Measurements from ENCODE around the gene SEC14L5.
"Not testable (repeated sequence)": the region's sequence is repeated elsewhere in the genome, so short reads cannot be mapped to it uniquely, and the experiment has no call there.

The SEC14L5 gene

DNA sequence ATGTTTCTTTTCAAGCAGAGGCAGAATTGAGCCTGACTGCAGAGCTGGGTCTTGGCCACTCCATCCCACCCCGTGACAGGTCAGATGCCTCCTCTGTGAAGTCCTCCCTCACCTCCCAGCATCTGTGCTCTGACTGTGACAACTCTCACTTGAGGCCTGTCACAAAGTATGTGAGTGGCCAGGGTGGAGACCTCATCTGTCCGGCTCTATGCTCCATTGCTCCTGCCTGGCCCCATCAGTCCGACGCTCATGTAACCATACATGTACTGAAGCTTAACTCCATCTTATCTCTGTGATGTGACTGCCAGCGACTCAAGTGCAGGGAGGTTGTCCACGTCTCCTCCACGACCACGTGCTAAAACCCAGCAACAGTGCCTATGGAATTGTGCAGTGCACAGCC lies 24.7 kb upstream of the SEC14L5 start:
- DNase-seq: no peak

DNA sequence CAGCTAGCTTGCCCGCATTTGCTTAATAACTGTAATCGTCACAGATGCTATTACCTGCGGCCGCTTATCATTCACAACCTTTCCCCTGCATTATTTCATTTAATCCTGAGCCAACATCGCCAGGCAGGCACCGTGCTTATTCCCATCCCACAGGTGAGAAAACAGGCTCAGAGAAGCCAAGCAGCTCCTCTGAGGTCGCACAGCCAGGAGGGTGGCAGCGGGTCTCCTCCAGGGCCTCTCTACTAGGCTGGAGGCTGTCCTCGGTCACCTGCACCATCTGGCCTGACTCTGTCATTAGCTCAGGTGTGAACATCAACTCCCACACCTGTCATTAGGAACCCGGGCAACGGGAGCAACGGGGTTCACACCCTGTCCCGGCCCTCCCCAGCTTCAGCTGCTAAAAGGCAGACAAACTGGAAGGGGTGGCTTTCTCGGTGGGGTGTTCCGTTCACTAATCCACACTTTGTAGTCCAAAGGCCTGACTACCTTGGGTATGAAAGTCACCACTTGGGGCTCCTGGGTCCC lies 24.2 kb upstream of the SEC14L5 start:
- no peak for DNase-seq

DNA sequence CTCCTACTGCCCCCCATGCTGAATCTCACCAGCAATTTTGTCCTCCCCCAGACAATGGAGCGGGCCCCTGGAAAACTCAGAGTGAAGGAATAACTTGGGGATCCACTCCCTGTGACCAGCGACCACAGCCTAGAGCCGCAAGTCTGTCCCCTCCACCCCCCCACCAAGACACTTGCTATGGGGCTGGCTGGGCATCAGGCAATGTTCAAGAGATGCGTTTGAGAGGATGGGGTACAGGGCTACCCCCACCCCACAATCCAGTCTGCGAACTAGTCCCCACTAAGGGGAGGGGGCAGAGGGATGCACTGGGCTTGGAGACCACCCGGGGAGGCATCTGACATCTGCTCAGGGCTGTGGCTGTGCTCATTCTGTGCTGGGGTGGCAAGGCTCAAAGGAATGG lies 23.5 kb upstream of the SEC14L5 start:
- DNase-seq: no peak

DNA sequence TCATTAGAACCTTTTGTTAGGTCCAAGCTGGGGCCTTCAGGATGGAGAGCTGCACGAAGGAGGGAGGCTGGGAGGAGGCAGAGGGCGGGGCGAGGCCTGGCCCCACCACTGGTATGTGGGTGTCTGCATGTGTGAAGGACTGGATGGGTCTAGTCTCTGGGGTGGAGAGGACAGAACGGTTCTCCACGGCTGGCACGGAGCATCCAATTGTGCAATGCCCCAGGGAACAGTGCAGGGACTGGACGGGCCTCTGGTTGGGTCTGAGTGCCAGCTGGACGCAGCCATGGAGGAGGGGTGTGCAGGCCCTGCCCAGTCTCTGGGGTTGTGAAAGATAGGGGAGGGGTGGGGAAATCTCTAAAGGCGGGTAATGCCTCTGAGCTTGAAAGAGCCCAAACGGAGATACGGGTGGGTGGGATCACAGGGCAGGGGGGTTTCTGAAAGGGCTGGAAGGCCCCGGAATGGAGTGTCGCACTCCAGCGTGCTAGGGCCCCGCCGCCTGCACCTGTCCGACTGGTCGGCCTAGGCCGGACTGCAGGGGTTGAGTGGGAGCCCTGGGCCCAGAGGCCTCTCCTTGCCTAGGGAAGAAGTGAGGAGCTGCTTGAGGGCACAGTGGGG lies 22.8 kb upstream of the SEC14L5 start:
- DNase-seq: no peak

DNA sequence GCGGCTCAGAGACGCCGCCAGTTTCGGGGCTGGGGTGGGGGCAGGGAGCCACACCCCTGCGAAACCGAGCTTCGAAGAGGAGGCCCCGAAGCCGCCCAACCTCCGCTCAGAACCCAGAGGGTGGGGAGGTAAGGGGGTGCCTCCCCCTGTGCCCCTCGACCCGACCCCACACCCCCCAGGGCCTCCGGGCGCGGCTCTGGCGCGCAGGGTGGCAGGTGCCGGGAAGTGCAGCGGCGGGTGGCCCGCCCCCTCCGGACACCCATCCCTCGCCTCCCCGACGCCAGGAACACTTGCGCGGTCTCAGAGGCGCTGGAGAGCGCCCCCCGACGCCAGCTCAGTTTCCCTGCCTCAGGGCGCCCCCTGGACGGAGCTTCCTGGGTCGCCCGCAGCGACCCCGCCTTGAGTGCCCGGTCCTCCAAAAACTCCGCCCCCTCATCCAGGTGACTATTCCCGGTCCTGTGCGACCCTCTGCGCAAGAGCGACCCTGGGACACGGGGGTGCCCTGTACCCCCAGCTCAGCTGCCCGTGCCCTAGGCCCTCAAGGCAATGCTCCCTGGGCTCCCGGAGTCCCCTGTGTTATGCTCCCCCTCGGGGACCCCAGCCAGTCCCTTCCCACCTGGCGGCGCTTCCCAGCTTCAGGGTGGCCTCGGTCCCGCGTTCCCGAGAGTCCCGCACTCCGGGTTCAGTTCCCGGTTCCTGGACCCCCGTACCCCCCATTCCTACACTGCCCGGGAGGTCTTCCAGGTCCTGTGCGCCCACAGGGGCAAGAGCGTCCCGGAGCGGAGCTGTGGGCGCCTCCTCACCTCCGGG lies 21.7 kb upstream of the SEC14L5 start:
- DNase-seq: no peak

DNA sequence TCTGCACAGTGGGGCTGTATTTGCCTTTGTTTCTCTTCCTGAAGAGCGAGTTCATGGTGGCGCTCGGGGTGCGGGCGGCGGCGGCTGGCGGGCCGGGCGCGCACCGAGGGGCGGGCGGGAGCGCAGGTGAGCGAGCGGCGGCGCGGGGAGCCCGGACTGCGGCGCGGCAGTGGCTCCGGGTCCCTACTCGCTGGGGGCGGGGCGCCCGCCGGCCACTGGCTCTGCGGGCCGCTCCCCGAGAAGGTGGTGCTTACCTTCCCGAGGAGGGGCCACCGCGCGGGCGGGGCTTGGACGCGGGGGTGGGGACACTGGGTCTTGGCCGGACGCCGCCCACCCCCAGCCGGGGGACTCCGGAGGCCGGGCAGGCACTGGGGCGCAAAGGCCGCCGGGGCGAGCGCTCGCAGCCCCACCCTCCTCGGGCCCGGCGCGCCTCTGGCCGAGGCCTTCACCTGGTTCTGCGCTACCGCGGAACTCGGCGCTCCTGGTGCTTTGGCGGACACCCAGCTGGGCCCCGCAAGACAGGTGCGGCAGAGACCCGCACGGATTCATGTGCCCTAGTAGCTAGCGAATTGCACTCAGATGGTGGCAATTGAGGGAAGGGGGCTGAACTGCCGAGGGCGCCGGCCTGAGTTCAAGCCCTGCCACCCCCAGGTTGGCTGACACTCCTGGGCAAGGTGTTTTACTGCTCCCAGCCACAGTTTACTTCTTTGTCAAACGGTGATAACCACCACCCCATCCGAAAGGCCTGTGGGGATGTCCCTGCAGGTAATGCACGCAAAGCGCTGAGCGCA lies 20.9 kb upstream of the SEC14L5 start, which contains the start of gene PPL:
Gene PPL (minus strand): TSS at position 158 of the 791 bp plus-strand sequence. CDS start 103 bp downstream, at position 55.
- no peak for DNase-seq

DNA sequence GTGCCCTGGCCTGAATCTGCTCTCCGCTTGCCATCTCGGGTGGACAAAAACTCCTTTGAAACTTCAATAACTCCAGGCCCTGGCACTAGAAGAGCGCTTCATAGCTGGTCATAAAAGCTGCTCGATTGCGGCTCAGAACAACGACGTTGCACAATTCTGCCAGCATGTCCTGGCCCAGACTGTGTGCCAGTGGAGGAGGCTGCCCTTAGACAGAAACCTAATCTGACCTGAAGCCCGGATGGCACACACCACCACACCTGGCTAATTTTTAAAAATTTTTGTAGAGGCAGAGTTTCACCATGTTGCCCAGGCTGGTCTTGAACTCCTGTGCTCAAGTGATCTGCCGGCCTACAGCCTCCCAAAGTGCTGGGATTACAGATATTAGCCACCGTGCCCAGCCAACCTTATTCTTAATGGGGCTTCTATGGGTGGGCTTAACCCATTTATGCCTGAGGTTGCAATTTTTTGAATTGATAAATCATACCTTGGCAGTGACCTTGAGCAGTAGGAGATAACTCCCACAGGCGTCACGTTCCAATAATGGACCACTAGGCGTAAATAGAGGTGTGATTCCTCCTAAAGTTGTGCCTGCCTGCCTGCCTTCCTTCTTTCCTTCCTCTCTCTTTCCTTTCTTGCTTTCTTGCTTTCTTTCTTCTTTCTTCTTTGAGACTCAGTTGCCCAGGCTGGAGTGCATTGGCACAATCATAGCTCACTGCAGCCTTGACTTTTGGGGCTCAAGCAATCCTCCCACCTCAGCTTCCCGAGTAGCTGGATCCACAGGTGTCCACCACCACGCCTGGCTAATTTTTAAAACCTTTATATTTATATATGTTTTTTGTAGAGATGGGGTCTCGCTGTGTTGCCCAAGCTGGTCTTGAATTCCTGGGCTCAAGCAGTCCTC lies 20.1 kb upstream of the SEC14L5 start:
- no peak for DNase-seq

DNA sequence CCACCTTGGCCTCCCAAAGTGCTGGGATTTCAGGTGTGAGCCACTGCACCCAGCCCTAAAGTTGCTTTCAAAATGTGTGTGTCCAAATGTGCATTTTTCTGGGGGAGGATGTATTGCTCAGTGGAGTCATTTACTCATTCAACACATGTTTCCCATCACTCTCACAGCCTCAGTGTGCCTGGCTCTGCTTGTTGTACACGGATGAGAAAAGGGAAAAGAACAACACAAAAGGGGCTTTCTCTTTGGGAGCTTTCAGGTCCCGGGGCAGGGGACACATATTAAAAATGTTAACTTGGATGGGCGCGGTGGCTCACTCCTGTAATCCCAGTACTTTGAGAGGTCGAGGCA lies 19.5 kb upstream of the SEC14L5 start:
- no peak for DNase-seq

DNA sequence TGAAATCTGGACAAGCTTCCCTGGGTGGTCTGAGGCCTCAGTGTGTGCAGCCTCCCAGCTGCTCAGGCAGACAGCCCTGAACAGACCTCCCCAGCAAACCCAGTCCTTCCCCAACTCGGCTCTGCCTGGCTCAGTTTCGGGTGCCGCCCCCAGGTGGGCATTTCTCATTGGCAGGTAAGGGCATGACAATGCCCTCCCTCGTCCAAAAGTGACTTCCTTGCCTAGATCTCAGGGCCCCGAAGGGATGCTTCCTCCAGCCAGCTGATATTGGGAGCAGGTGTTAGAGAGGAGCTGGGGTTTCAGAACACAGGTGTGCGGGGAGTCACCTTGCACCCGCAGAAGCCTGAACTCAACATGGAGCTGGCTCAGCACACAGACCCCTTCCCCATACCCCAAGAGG lies 17.4 kb upstream of the SEC14L5 start:
- no peak for DNase-seq

DNA sequence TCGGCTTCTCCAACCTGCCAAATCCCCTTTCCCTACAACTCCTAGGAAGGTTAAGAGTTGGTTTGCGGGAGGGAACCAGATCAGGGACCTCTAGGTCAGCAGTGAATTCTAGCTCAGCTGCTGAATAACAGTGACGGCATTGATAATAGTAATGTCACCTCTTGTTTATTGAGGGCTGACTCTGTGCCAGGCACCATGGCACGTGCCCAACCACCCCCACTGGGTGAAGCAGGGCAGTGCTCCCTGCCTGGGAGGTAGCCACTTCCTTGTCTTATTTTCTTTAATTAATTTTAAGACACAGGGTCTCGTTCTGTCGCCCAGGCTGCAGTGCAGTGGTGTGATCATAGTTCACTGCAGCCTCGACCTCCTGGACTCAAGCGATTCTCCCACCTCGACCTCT lies 15.6 kb upstream of the SEC14L5 start:
- DNase-seq: no peak

DNA sequence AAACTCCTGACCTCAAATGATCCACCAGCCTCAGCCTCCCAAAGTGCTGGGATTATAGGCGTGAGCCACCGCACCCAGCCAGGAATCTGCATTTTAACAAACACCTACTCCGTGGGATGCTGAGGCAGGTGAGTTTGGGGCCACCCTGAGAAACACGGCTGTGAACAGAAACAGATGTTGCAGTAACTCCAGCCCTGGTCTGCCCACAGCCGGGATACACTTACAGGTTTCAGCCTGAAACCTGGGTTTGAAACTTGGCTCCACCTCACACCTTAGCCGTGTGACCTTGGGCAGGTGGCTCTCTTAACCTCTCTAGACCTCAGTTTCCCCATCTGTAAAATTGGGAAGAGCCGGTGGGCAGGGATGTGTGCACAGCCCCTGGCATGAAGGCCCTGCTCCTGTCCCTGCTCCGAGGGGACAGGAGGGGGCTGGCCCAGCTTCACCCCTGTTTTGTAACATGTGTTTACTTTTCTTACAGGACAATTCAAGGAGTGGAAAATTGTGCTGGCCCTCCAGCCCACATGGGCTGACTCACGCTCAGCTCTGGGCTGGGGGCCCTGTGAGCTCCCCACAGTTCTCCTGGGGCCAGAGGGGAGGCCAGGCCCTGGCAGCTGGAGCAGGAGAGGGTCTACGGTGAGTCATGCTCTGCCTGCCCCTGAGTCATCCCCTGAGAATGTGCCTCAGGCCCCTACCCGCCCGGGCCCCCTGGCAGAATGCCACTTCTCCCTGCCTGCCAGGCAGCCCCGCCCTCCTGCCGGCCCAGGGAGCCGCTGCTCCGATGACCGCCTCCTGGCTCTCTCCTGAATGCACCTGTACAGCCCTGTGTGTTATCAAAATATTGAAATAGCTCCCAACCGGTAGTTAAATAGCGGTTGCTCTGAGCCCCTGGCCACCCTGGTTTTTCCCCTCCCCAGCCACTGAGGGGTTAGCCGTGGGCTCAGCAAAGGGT lies 13.5 kb upstream of the SEC14L5 start:
- DNase-seq: peak; percentile 90

DNA sequence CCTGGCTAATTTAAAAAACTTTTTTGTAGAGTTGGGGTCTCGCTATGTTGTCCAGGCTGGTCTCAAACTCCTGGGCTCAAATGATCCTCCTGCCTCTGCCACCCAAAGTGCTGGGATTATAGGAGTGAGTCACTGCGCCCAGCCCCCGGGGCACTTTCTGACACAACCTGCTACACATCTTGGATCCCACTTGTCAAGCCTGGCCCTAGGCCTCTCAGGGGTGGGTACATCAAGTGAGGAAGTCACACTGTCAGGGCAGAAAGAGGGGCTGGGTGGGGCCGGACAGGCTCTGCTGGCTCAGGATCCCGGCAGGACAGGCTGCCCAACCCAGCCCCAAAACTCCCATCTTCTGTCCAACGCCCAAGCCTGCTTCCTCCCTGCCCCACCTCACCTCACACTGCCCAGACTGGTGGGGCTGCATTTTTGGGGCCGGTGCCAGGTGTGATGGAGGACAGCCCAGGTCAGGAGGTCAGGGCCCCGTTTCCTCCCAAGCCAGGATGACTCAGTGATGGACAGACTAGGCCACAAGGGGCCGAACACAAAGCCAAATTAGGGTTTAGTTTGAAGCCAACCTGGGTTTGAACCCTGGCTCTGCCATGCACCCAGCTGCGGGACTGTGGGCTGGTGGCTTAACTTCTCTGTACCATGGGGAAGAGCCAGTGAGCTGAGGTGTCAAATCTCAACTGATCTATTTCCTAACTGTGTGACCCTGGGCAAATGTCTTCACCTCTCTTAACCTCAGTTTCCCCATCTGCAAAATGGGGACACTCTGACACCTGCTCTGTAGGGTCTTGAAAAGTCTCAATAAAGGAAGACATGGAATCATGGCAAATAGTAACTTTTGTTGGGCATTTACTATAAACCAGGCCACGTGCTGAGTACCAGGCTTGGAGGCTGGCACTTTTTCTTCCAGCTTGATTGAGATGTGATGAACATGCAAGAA lies 12.3 kb upstream of the SEC14L5 start:
- no peak for DNase-seq

DNA sequence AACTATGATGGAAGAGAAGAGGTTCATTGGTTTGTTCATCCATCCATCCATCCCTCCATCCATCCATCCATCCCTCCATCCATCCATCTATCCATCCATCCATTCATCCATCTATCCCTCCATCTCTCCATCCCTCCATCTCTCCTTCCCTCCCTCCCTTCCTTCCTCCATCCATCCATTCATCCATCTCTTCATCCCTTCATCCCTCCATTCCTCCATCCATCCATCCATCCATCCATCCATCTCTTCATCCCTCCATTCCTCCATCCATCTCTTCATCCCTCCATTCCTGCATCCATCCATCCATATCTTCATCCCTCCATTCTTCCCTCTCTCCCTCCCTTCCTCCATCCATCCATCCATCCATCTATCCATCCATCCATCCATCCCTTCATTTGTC lies 11.2 kb upstream of the SEC14L5 start:
- no peak for DNase-seq

DNA sequence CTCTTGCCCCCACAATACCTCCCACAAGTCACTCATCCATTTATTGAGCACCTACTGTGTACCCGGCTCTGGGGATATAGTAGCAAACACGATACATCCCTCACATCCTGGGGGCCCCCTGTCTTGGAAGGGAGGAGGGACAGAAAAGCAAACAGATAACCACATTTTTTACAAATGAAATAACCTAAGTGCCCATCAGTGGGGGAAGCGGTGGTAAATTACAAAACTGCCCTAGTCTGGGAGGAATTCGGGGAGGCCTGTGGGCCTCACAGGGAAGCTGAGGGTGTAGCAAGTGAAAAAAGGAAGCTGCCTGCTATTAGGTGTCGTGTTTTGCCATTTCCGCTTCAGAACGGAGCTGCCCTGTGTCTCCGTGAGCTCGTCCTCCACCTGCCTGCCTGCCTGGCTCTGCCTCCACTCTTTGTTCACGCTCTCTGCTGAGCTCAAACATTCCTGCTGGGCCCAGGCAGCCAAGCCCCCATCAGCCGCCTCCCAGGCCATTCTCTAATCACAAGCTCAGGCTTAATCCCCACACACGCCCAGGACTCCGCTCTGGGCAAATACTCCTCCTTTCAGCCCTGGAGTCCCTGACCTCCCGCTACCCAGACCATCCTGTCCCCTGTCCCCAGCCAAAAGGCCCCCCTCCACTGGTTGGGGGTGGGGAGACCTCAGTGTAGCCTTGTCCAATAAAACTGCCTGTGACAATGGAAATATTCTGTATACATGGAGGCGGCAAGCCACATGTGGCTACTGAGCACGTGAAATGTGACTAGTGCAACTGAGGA lies 10.2 kb upstream of the SEC14L5 start:
- no peak for DNase-seq

DNA sequence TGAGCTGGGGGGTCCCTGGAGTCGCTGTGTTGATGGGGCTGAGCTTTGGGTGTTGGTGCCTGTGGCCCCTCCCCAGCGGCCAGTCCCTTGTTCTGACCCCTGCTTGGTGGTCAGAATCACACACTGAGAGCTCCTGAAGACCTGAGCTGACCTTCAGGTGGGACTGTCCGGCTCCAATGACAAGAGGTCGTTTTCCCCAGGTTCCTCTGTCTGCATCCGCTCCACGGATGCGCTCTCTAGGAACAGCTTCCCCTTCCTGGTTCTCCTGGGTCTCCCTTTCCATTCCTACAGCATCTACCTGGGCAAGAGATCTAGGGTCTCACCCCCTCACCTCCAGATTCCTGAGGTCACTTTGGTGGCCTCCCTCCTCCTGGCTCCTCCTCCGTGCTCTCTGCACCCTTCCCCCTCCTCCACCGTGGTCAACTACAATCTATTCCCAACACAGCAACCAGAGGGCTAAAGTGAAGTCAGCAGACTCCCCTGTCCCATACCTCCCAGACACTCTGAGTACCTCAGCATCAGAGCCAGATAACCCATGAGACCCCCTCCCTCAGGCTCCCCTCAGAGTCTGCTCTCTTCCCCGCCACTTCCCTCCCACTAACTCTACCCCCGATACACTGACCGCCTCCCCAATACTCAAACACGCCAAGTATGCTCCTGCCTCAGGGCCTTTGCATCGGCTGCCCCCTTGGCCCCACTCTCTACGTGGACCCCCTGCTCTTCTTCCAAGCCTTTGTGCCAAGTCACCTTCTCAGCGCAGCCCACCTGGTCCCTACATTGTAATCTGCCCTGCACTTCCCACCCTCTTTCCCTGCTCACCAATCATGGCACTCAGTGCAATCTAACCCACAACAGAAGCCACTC lies 9.0 kb upstream of the SEC14L5 start:
- DNase-seq: no peak

DNA sequence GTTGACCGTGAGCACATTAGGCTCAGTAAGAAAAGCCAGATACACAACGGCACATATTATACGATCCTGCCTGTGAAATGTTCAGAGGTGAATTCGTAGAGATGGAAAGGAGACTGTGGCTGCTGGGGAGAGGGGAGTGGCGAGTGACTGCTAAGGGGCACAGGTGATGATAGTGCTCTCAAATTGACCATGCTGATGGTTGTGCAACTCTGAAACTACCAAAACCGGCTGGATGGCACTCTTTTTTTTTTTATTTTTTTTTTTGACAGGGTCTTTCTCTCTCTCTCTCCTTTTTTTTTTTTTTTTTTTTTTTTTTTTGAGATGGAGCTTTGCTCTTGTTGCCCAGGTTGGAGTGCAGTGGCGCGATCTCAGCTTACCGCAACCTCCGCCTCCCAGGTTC lies 8.1 kb upstream of the SEC14L5 start:
- DNase-seq: no peak

DNA sequence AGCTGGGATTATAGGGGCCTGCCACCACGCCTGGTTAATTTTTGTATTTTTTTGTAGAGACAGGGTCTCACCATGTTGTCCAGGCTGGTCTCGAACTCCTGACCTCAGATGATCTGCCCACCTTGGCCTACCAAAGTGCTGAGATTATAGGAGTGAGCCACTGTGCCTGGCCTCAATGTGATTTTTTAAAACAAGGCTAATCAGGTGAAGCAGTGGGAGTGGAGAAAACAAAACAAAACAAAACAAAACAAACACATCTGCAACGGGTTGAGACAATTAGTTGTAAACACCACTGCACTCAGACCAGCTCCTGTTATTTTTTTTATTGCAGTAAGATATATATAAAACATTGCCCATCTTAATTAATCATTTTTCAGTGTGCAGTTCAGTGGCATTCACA lies 6.5 kb upstream of the SEC14L5 start:
- not testable (repeated sequence) for DNase-seq

DNA sequence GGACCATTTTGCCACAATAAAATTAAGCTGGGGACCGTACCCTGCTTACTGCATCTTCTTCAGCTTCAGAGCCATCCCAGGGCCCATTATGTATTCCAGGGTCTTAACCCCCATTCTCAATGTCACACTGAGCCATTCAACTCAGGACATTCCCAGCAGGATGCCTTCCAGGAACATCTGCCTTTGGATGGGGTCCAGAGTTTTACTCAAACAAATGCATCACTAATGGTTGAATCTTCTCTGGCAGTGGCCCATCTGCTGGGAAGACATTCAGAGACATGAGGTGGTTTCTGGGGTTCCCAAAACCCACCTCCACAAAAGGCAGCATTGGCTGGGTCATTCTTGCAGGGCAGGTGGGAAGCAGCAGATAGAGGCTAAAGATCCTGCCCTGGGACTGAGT lies 3.4 kb upstream of the SEC14L5 start:
- DNase-seq: no peak

DNA sequence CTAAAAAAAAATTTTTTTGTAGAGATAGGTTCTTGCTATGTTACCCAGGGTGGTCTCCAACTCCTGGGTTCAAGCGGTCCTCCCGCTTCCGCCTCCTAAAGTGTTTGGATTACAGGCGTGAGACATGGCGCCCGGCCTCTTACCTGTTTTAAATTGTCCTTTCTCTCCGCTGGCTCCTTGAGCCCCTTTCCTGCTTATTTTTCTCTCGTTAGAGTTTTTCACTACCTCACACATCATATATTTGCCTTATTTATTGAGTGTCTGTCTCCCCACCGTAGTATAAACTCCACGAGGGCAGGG lies 760 bp upstream of the SEC14L5 start:
- no peak for DNase-seq
